ENCODE data around the gene PRCP.

The PRCP gene

GRCh38 chr11:82830746-82831145 lies 69.5 kb downstream of the PRCP start:
- Histone ChIP-seq H3K27me3 (ENCODE audit: insufficient read depth, low read length) (no peaks in the 10 kb centered on the region), H3K27ac (ENCODE audit: low read depth, low read length) (no peak overlapping the region), H3K79me2 (ENCODE audit: control insufficient read depth, insufficient read depth, low read length, unreplicated experiment) (no peaks in the 10 kb centered on the region)

GRCh38 chr11:82829101-82829500 lies 71.1 kb downstream of the PRCP start:
- Histone ChIP-seq H3K4me1 (ENCODE audit: control insufficient read depth, insufficient read depth, low read length, unreplicated experiment) (no peaks in the 10 kb centered on the region), H3K27ac (ENCODE audit: low read depth, low read length) (no peak overlapping the region), H3K36me3 (ENCODE audit: insufficient read depth, low read length) (peaks cover 2% of the 10 kb centered on the region; the same call in 1 of the 2 replicates), H3K79me2 (ENCODE audit: control insufficient read depth, insufficient read depth, low read length, unreplicated experiment) (no peaks in the 10 kb centered on the region), H2AFZ (ENCODE audit: low read length, unreplicated experiment) (no peak overlapping the region), H3K4me3 (ENCODE audit: low read depth, low read length) (no peak overlapping the region), H3K27me3 (ENCODE audit: insufficient read depth, low read length) (no peaks in the 10 kb centered on the region)

More at GRCh38 chr11:82830746-82831145, 69.5 kb downstream of the PRCP start:
- no peak overlapping the region for H3K4me3 ChIP-seq (ENCODE audit: low read depth, low read length)
- 0 out of 2 replicates have a peak, but pooled peaks cover 4% of the 10 kb centered on the region for H3K36me3 ChIP-seq (ENCODE audit: insufficient read depth, low read length)
- H3K4me1 ChIP-seq (ENCODE audit: control insufficient read depth, insufficient read depth, low read length, unreplicated experiment), result no peaks in the 10 kb centered on the region
- H2AFZ ChIP-seq (ENCODE audit: low read length, unreplicated experiment), result no peak overlapping the region

GRCh38 chr11:82828472-82828871 lies 71.8 kb downstream of the PRCP start:
- no peaks in the 10 kb centered on the region for H3K79me2 ChIP-seq (ENCODE audit: control insufficient read depth, insufficient read depth, low read length, unreplicated experiment)
- no peak overlapping the region for H2AFZ ChIP-seq (ENCODE audit: low read length, unreplicated experiment)
- no peaks in the 10 kb centered on the region for H3K27me3 ChIP-seq (ENCODE audit: insufficient read depth, low read length)
- no peak overlapping the region for H3K27ac ChIP-seq (ENCODE audit: low read depth, low read length)
- no peaks in the 10 kb centered on the region for H3K4me1 ChIP-seq (ENCODE audit: control insufficient read depth, insufficient read depth, low read length, unreplicated experiment)
- no peaks in the 10 kb centered on the region; the same call in 1 of the 2 replicates for H3K36me3 ChIP-seq (ENCODE audit: insufficient read depth, low read length)
- no peak overlapping the region for H3K4me3 ChIP-seq (ENCODE audit: low read depth, low read length)

- Histone ChIP-seq H3K27ac (ENCODE audit: low read depth, low read length) (no peak overlapping the region), H3K79me2 (ENCODE audit: control insufficient read depth, insufficient read depth, low read length, unreplicated experiment) (no peaks in the 10 kb centered on the region), H3K36me3 (ENCODE audit: insufficient read depth, low read length) (no peaks in the 10 kb centered on the region; the same call in 1 of the 2 replicates), H3K4me1 (ENCODE audit: control insufficient read depth, insufficient read depth, low read length, unreplicated experiment) (no peaks in the 10 kb centered on the region), H3K27me3 (ENCODE audit: insufficient read depth, low read length) (no peaks in the 10 kb centered on the region), H2AFZ (ENCODE audit: low read length, unreplicated experiment) (no peak overlapping the region), H3K4me3 (ENCODE audit: low read depth, low read length) (no peak overlapping the region)
Observed at GRCh38 chr11:82826526-82826925, 73.7 kb downstream of the PRCP start.

- Histone ChIP-seq H3K27me3 (ENCODE audit: insufficient read depth, low read length) (no peaks in the 10 kb centered on the region), H3K36me3 (ENCODE audit: insufficient read depth, low read length) (no peaks in the 10 kb centered on the region; the same call in 1 of the 2 replicates), H2AFZ (ENCODE audit: low read length, unreplicated experiment) (no peak overlapping the region), H3K79me2 (ENCODE audit: control insufficient read depth, insufficient read depth, low read length, unreplicated experiment) (no peaks in the 10 kb centered on the region), H3K27ac (ENCODE audit: low read depth, low read length) (no peak overlapping the region), H3K4me3 (ENCODE audit: low read depth, low read length) (no peak overlapping the region), H3K4me1 (ENCODE audit: control insufficient read depth, insufficient read depth, low read length, unreplicated experiment) (no peaks in the 10 kb centered on the region)
Observed at GRCh38 chr11:82823647-82824619, 76.3 kb downstream of the PRCP start.

- Histone ChIP-seq H3K27me3 (ENCODE audit: insufficient read depth, low read length) (no peaks in the 10 kb centered on the region), H3K36me3 (ENCODE audit: insufficient read depth, low read length) (no peaks in the 10 kb centered on the region), H3K27ac (ENCODE audit: low read depth, low read length) (no peak overlapping the region), H3K79me2 (ENCODE audit: control insufficient read depth, insufficient read depth, low read length, unreplicated experiment) (no peaks in the 10 kb centered on the region), H3K4me1 (ENCODE audit: control insufficient read depth, insufficient read depth, low read length, unreplicated experiment) (no peaks in the 10 kb centered on the region), H3K4me3 (ENCODE audit: low read depth, low read length) (no peak overlapping the region), H2AFZ (ENCODE audit: low read length, unreplicated experiment) (no peak overlapping the region)
Observed at GRCh38 chr11:82818409-82819043, 81.7 kb downstream of the PRCP start.

- Histone ChIP-seq H3K4me1 (ENCODE audit: control insufficient read depth, insufficient read depth, low read length, unreplicated experiment) (no peaks in the 10 kb centered on the region), H3K79me2 (ENCODE audit: control insufficient read depth, insufficient read depth, low read length, unreplicated experiment) (no peaks in the 10 kb centered on the region), H3K27me3 (ENCODE audit: insufficient read depth, low read length) (peaks cover 8% of the 10 kb centered on the region; the same call in 1 of the 2 replicates), H2AFZ (ENCODE audit: low read length, unreplicated experiment) (no peak overlapping the region), H3K4me3 (ENCODE audit: low read depth, low read length) (no peak overlapping the region), H3K27ac (ENCODE audit: low read depth, low read length) (no peak overlapping the region), H3K36me3 (ENCODE audit: insufficient read depth, low read length) (no peaks in the 10 kb centered on the region)
Observed at GRCh38 chr11:82815406-82815805, 84.8 kb downstream of the PRCP start.

- Histone ChIP-seq H3K27ac (ENCODE audit: low read depth, low read length) (no peak overlapping the region), H3K36me3 (ENCODE audit: insufficient read depth, low read length) (no peaks in the 10 kb centered on the region), H3K27me3 (ENCODE audit: insufficient read depth, low read length) (peaks cover 15% of the 10 kb centered on the region), H2AFZ (ENCODE audit: low read length, unreplicated experiment) (no peak overlapping the region), H3K79me2 (ENCODE audit: control insufficient read depth, insufficient read depth, low read length, unreplicated experiment) (no peaks in the 10 kb centered on the region), H3K4me3 (ENCODE audit: low read depth, low read length) (no peak overlapping the region), H3K4me1 (ENCODE audit: control insufficient read depth, insufficient read depth, low read length, unreplicated experiment) (no peaks in the 10 kb centered on the region)
Observed at GRCh38 chr11:82814379-82814778, 85.9 kb downstream of the PRCP start.

- Histone ChIP-seq H3K4me3 (ENCODE audit: low read depth, low read length) (no peak overlapping the region), H3K27me3 (ENCODE audit: insufficient read depth, low read length) (peaks cover 31% of the 10 kb centered on the region), H3K27ac (ENCODE audit: low read depth, low read length) (no peak overlapping the region), H2AFZ (ENCODE audit: low read length, unreplicated experiment) (no peak overlapping the region), H3K4me1 (ENCODE audit: control insufficient read depth, insufficient read depth, low read length, unreplicated experiment) (no peaks in the 10 kb centered on the region), H3K79me2 (ENCODE audit: control insufficient read depth, insufficient read depth, low read length, unreplicated experiment) (no peaks in the 10 kb centered on the region), H3K36me3 (ENCODE audit: insufficient read depth, low read length) (no peaks in the 10 kb centered on the region)
Observed at GRCh38 chr11:82811369-82811768, 88.9 kb downstream of the PRCP start.

- Histone ChIP-seq H3K4me3 (ENCODE audit: low read depth, low read length) (no peak overlapping the region), H3K4me1 (ENCODE audit: control insufficient read depth, insufficient read depth, low read length, unreplicated experiment) (no peaks in the 10 kb centered on the region), H3K27ac (ENCODE audit: low read depth, low read length) (no peak overlapping the region), H3K36me3 (ENCODE audit: insufficient read depth, low read length) (no peaks in the 10 kb centered on the region), H3K79me2 (ENCODE audit: control insufficient read depth, insufficient read depth, low read length, unreplicated experiment) (no peaks in the 10 kb centered on the region), H2AFZ (ENCODE audit: low read length, unreplicated experiment) (no peak overlapping the region), H3K27me3 (ENCODE audit: insufficient read depth, low read length) (peaks cover 31% of the 10 kb centered on the region)
Observed at GRCh38 chr11:82810738-82811137, 89.5 kb downstream of the PRCP start.
